GM21390 (cell line): ENCODE data around the gene MECR.

Experiments used
- ATAC-seq: cut with Tn5 transposase; IDR thresholded peaks from one replicate; pipeline ENCODE4 v1.9.1; 2021; ENCODE audit not compliant: unreplicated experiment

The MECR gene

GRCh38 chr1:29209173-29209572 is 21.6 kb downstream of the MECR start:
- ATAC-seq, result no peak

- ATAC-seq, result no peak
Measured at GRCh38 chr1:29208442-29208841, 22.3 kb downstream of the MECR start.

GRCh38 chr1:29202584-29203340 is 28.0 kb downstream of the MECR start:
- peak; percentile 76 for ATAC-seq

GRCh38 chr1:29202053-29202452 is 28.7 kb downstream of the MECR start:
- ATAC-seq, result no peak

GRCh38 chr1:29201595-29202051 is 29.1 kb downstream of the MECR start:
- ATAC-seq, result no peak

GRCh38 chr1:29200906-29201594 is 29.7 kb downstream of the MECR start:
- no peak for ATAC-seq

- no peak for ATAC-seq
Measured at GRCh38 chr1:29197993-29198392, 32.7 kb downstream of the MECR start.

- no peak for ATAC-seq
Measured at GRCh38 chr1:29197590-29197924, 33.2 kb downstream of the MECR start.

GRCh38 chr1:29196863-29197589 is 33.7 kb downstream of the MECR start:
- no peak for ATAC-seq

GRCh38 chr1:29195881-29196291 is 34.8 kb downstream of the MECR start:
- no peak for ATAC-seq

- ATAC-seq, result no peak
Measured at GRCh38 chr1:29193879-29194455, 36.8 kb downstream of the MECR start.

GRCh38 chr1:29190718-29191117 is 40.0 kb downstream of the MECR start:
- no peak for ATAC-seq

- no peak for ATAC-seq
Measured at GRCh38 chr1:29186707-29187106, 44.0 kb downstream of the MECR start.

GRCh38 chr1:29186252-29186651 is 44.5 kb downstream of the MECR start:
- no peak for ATAC-seq

- ATAC-seq, result no peak
Measured at GRCh38 chr1:29183287-29183686, 47.4 kb downstream of the MECR start.

- ATAC-seq, result peak; percentile 78
Measured at GRCh38 chr1:29181413-29182225, 49.1 kb downstream of the MECR start, which contains the start of gene SRSF4. TSS of gene SRSF4 (minus strand) at chr1:29181900. CDS start at chr1:29181752, 148 bp downstream.

GRCh38 chr1:29180497-29181412 is 50.0 kb downstream of the MECR start:
- ATAC-seq, result no peak

- no peak for ATAC-seq
Measured at GRCh38 chr1:29179641-29180184, 51.0 kb downstream of the MECR start.

- no peak for ATAC-seq
Measured at GRCh38 chr1:29177022-29177705, 53.6 kb downstream of the MECR start.
